Measurements from ENCODE around the gene OSER1. TPM values are rescaled to one million over a fixed set of nuclear protein-coding genes. Genes with fewer than 3 reads are reported as not detected.

The OSER1 gene
- total RNA-seq, 1 donor from 2014 or later, result 39.9 TPM

- no peak for FAIRE-seq
- no peak for DNase-seq (ENCODE audit: low spot score in 2 of 2)
Measured at GRCh38 chr20:44182135-44182765, 28.3 kb downstream of the OSER1 start.

- DNase-seq (ENCODE audit: low spot score in 2 of 2) (no peak), FAIRE-seq (no peak)
Measured at GRCh38 chr20:44181611-44182010, 29.0 kb downstream of the OSER1 start.

GRCh38 chr20:44180814-44181213 is 29.8 kb downstream of the OSER1 start:
- FAIRE-seq, result no peak
- no peak for DNase-seq (ENCODE audit: low spot score in 2 of 2)

- FAIRE-seq, result no peak
- DNase-seq (ENCODE audit: low spot score in 2 of 2), result no peak
Measured at GRCh38 chr20:44176833-44177534, 33.6 kb downstream of the OSER1 start.

- DNase-seq (ENCODE audit: low spot score in 2 of 2) (no peak), FAIRE-seq (no peak)
Measured at GRCh38 chr20:44174996-44175765, 35.4 kb downstream of the OSER1 start.

GRCh38 chr20:44173846-44174245 is 36.7 kb downstream of the OSER1 start:
- DNase-seq (ENCODE audit: low spot score in 2 of 2) (no peak), FAIRE-seq (no peak)

- no peak for DNase-seq (ENCODE audit: low spot score in 2 of 2)
- FAIRE-seq, result no peak
Measured at GRCh38 chr20:44173116-44173515, 37.5 kb downstream of the OSER1 start.

- DNase-seq (ENCODE audit: low spot score in 2 of 2), result no peak
- no peak for FAIRE-seq
Measured at GRCh38 chr20:44172572-44172950, 38.0 kb downstream of the OSER1 start.

- DNase-seq (ENCODE audit: low spot score in 2 of 2) (no peak), FAIRE-seq (no peak)
Measured at GRCh38 chr20:44171775-44172571, 38.6 kb downstream of the OSER1 start.

GRCh38 chr20:44170816-44171410 is 39.7 kb downstream of the OSER1 start:
- FAIRE-seq (no peak), DNase-seq (ENCODE audit: low spot score in 2 of 2) (no peak)

GRCh38 chr20:44167736-44168135 is 42.8 kb downstream of the OSER1 start:
- FAIRE-seq, result no peak
- DNase-seq (ENCODE audit: low spot score in 2 of 2), result no peak

- FAIRE-seq (no peak), DNase-seq (ENCODE audit: low spot score in 2 of 2) (no peak)
Measured at GRCh38 chr20:44166477-44166876, 44.1 kb downstream of the OSER1 start.

GRCh38 chr20:44166008-44166407 is 44.6 kb downstream of the OSER1 start:
- no peak for DNase-seq (ENCODE audit: low spot score in 2 of 2)

GRCh38 chr20:44160133-44160532 is 50.4 kb downstream of the OSER1 start:
- FAIRE-seq (no peak), DNase-seq (ENCODE audit: low spot score in 2 of 2) (no peak)

More at GRCh38 chr20:44166008-44166407, 44.6 kb downstream of the OSER1 start:
- FAIRE-seq, result no peak

- DNase-seq (ENCODE audit: low spot score in 2 of 2) (no peak), FAIRE-seq (no peak)
Measured at GRCh38 chr20:44159711-44160110, 50.9 kb downstream of the OSER1 start.

- FAIRE-seq, result no peak
Measured at GRCh38 chr20:44159125-44159524, 51.4 kb downstream of the OSER1 start.

GRCh38 chr20:44157061-44157460 is 53.5 kb downstream of the OSER1 start:
- no peak for DNase-seq (ENCODE audit: low spot score in 2 of 2)
- FAIRE-seq, result no peak

More at GRCh38 chr20:44159125-44159524, 51.4 kb downstream of the OSER1 start:
- DNase-seq (ENCODE audit: low spot score in 2 of 2), result no peak

- no peak for FAIRE-seq
- no peak for DNase-seq (ENCODE audit: low spot score in 2 of 2)
Measured at GRCh38 chr20:44154521-44155001, 56.0 kb downstream of the OSER1 start.

- FAIRE-seq, result no peak
- no peak for DNase-seq (ENCODE audit: low spot score in 2 of 2)
Measured at GRCh38 chr20:44153636-44154043, 56.9 kb downstream of the OSER1 start.
